BJ (cell line): ENCODE measurements around the gene LIX1. TPM values are rescaled to one million over a fixed set of nuclear protein-coding genes. Genes with fewer than 3 reads are reported as not detected.

Source experiments
- CTCF ChIA-PET: fragments of 350-600 bp; formaldehyde crosslinking; extraction: SDS; loops from one replicate; lab custom pipeline; 2021; ENCODE audit warnings: antibody characterized with exemption, inconsistent platforms; lab: Yijun Ruan, JAX
- POLR2A ChIA-PET: fragments of 300-600 bp; sonication (Branson Sonifier 250); formaldehyde crosslinking; extraction: SDS; loops from one replicate; lab custom pipeline; 2021; ENCODE audit warnings: antibody characterized with exemption; lab: Charles Lee
- DNase-seq: peaks from one replicate; pipeline ENCODE4 v3.0.0-alpha.2; 2011; ENCODE audit warnings: low read depth
- H3K27me3 ChIP-seq: 2 replicates; pipeline ENCODE4 v1.6.0; 2011; ENCODE audit warnings: low read length; ENCODE audit not compliant: control insufficient read depth, insufficient read depth
- H3K36me3 ChIP-seq: 2 replicates; pipeline ENCODE4 v1.5.1; 2011; ENCODE audit warnings: low read length; ENCODE audit not compliant: control insufficient read depth, insufficient read depth
- H3K4me3 ChIP-seq: 2 replicates; pipeline ENCODE4 v1.5.1; 2011; ENCODE audit warnings: low read depth, mild to moderate bottlenecking, control low read depth, low read length
- CTCF ChIP-seq: IDR thresholded peaks from 2 replicates; pipeline ENCODE4 v1.5.1; 2011; ENCODE audit warnings: low read depth, mild to moderate bottlenecking, control low read depth, inconsistent platforms, low read length, moderate library complexity; ENCODE audit not compliant: insufficient read depth
- polyA plus RNA-seq: library from polyadenylated mRNA; depleted of rRNA; stranded (reverse); fragments of >200 nt; gene quantifications from 2 replicates; pipeline ENCODE4 v1.2.3, GENCODE V29; 2011

Gene LIX1
- polyA plus RNA-seq, 1 experiment: not detected

GRCh38 chr5:97101189-97101910 lies 41.1 kb downstream of the LIX1 start:
- DNase-seq: no peak
- ChIA-PET POLR2A (no interaction called here), CTCF (no interaction called here)
- H3K36me3 ChIP-seq: no peaks in the 10 kb centered on the region
- no peak overlapping the region for H3K4me3 ChIP-seq
- H3K27me3 ChIP-seq: peaks cover under 1% of the 10 kb centered on the region; the same call in 1 of the 2 replicates
- TF ChIP-seq CTCF: no peak

- ChIA-PET CTCF (interaction anchor here (0.5 kb wide), 1 partner anchor 13 kb away, joined by 3 read pairs; no protein-coding TSS in a partner anchor), POLR2A (no interaction called here)
- no peak for DNase-seq
- H3K27me3 ChIP-seq: no peaks in the 10 kb centered on the region
- TF ChIP-seq CTCF: no peak
- no peaks in the 10 kb centered on the region for H3K36me3 ChIP-seq
- H3K4me3 ChIP-seq: no peak overlapping the region
Observed at GRCh38 chr5:97100476-97100875, 41.9 kb downstream of the LIX1 start.

- H3K36me3 ChIP-seq: no peaks in the 10 kb centered on the region
- CTCF ChIA-PET: interaction anchor here (1.2 kb wide), 1 partner anchor 228 kb away, joined by 4 read pairs; no protein-coding TSS in a partner anchor
- TF ChIP-seq CTCF: no peak
- no peak overlapping the region for H3K4me3 ChIP-seq
- POLR2A ChIA-PET: no interaction called here
- no peaks in the 10 kb centered on the region for H3K27me3 ChIP-seq
- DNase-seq: no peak
Observed at GRCh38 chr5:97098922-97099321, 43.5 kb downstream of the LIX1 start.

GRCh38 chr5:97097326-97098230 lies 44.8 kb downstream of the LIX1 start:
- H3K36me3 ChIP-seq: no peaks in the 10 kb centered on the region
- no peak overlapping the region for H3K4me3 ChIP-seq
- TF ChIP-seq CTCF: no peak
- no peaks in the 10 kb centered on the region for H3K27me3 ChIP-seq
- POLR2A ChIA-PET: no interaction called here
- CTCF ChIA-PET: interaction anchor here (1.2 kb wide), 1 partner anchor 227 kb away, joined by 4 read pairs; no protein-coding TSS in a partner anchor
- no peak for DNase-seq

GRCh38 chr5:97096846-97097245 lies 45.6 kb downstream of the LIX1 start:
- DNase-seq: no peak
- no peak for TF ChIP-seq CTCF
- no peak overlapping the region for H3K4me3 ChIP-seq
- CTCF ChIA-PET: interaction anchor here (1.6 kb wide), 1 partner anchor 228 kb away, joined by 4 read pairs; no protein-coding TSS in a partner anchor
- POLR2A ChIA-PET: no interaction called here
- H3K36me3 ChIP-seq: no peaks in the 10 kb centered on the region
- no peaks in the 10 kb centered on the region for H3K27me3 ChIP-seq
